SJCRH30 (cell line): ENCODE measurements around the gene KRT80. TPM values are rescaled to one million over a fixed set of nuclear protein-coding genes. Genes with fewer than 3 reads are reported as not detected.

Experiments
- DNase-seq, 2 experiments: peaks; one replicate each; pipeline ENCODE4 v3.0.0-alpha.2; 2015 to 2020
- H3K27ac ChIP-seq: fragments of 250-450 bp; sonication (Bioruptor Pico); 2 replicates; pipeline ENCODE4 v1.5.1; 2020; ENCODE audit warnings: mild to moderate bottlenecking, moderate library complexity
- H3K27me3 ChIP-seq: fragments of 250-450 bp; sonication (Bioruptor Pico); 2 replicates; pipeline ENCODE4 v1.5.1; 2020; ENCODE audit warnings: mild to moderate bottlenecking, moderate library complexity
- H3K36me3 ChIP-seq: fragments of 250-450 bp; sonication (Bioruptor Pico); 2 replicates; pipeline ENCODE4 v1.5.1; 2020; ENCODE audit warnings: mild to moderate bottlenecking, moderate library complexity
- H3K4me1 ChIP-seq: fragments of 250-450 bp; sonication (Bioruptor Pico); 2 replicates; pipeline ENCODE4 v1.5.1; 2020; ENCODE audit warnings: mild to moderate bottlenecking, moderate library complexity
- H3K4me3 ChIP-seq: fragments of 250-450 bp; sonication (Bioruptor Pico); 2 replicates; pipeline ENCODE4 v1.5.1; 2020; ENCODE audit warnings: mild to moderate bottlenecking, moderate library complexity
- H3K9me3 ChIP-seq: fragments of 250-450 bp; sonication (Bioruptor Pico); replicated peaks from 2 replicates; pipeline ENCODE4 v1.5.1; 2020; ENCODE audit warnings: mild to moderate bottlenecking, moderate library complexity
- total RNA-seq: library from RNA; depleted of rRNA; stranded (reverse); fragments of >200 nt; shearing (Covaris generic); gene quantifications from 2 replicates; pipeline ENCODE4 v1.2.3, GENCODE V29; 2014

KRT80 gene
- total RNA-seq, 1 experiment from 2014 or later, result 45.7 TPM

DNA sequence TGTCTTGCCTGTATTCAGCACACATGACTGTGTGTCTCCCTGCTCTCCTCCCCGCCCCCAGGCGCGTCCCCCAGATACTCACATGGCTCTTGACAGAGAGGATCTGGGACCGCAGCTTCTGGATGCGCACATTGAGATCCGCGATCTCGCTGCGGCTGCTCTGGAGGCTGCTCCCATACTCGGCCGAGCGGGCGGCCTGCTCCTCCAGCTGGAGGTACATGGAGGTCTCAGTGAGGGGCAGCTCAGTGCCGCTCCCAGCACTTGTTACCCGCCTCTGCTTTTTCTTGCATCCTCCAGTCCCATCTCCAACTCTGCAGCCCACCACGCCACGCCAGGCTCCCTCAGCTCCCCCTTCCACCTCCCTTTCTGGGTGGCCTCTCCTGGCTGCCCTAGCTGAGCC lies 18.9 kb downstream of the KRT80 start:
- Histone ChIP-seq H3K9me3 (no peaks in the 10 kb centered on the region), H3K36me3 (peaks cover 37% of the 10 kb centered on the region), H3K27me3 (no peaks in the 10 kb centered on the region), H3K4me3 (no peak overlapping the region), H3K27ac (no peak overlapping the region), H3K4me1 (peaks cover 35% of the 10 kb centered on the region)
- no peak for DNase-seq

GRCh38 chr12:52171950-52172512 lies 19.8 kb downstream of the KRT80 start:
- Histone ChIP-seq H3K9me3 (no peaks in the 10 kb centered on the region), H3K27me3 (no peaks in the 10 kb centered on the region), H3K4me1 (peaks cover 43% of the 10 kb centered on the region), H3K36me3 (peaks cover 32% of the 10 kb centered on the region), H3K27ac (no peak overlapping the region; the same call in 1 of the 2 replicates), H3K4me3 (no peak overlapping the region)
- DNase-seq, result peak; percentile 71 to 72

GRCh38 chr12:52170827-52171226 lies 21.0 kb downstream of the KRT80 start:
- Histone ChIP-seq H3K4me1 (peaks cover 43% of the 10 kb centered on the region), H3K9me3 (no peaks in the 10 kb centered on the region), H3K4me3 (no peak overlapping the region), H3K27ac (no peak overlapping the region), H3K36me3 (peaks cover 26% of the 10 kb centered on the region), H3K27me3 (no peaks in the 10 kb centered on the region)
- no peak for DNase-seq

GRCh38 chr12:52169886-52170285 lies 21.9 kb downstream of the KRT80 start:
- H3K4me1 ChIP-seq, result peaks cover 48% of the 10 kb centered on the region
- H3K27ac ChIP-seq, result no peak overlapping the region
- DNase-seq, result no peak
- H3K9me3 ChIP-seq, result no peaks in the 10 kb centered on the region
- H3K4me3 ChIP-seq, result no peak overlapping the region
- H3K27me3 ChIP-seq, result no peaks in the 10 kb centered on the region
- H3K36me3 ChIP-seq, result peaks cover 23% of the 10 kb centered on the region

DNA sequence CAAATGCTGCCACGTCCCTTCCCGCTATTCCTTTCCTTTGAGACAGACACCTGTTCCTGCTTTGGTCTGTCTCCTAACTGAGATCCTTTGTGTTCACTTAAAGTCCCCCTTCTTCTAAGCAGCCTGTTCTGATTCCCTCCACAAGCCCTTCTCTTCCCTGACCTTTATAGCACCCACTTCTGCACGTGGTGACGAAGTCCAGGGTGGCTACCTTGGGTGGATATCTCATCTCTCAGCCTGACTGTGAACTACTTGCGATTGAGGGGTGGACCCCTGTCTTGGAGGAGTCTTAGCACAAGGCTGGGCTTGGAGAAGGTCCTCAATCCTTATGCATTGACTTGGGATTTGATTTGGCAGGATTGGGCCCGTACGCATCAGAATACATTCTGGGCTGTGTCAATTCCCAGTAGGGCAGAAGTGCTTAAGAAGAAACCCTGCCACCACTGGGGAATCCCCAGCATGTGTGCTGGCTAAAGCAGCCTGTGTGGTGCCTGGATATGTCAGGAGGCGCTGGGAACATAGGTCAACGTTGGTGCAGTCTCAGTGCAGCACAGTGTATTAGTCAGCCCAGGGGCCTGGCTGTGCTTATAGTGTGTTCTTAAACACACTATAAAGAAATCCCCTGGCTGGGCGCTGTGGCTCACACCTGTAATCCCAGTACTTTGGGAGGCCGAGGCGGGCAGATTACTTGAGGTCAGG lies 23.6 kb downstream of the KRT80 start:
- H3K36me3 ChIP-seq, result peaks cover 20% of the 10 kb centered on the region
- no peak overlapping the region for H3K4me3 ChIP-seq
- peaks cover 61% of the 10 kb centered on the region for H3K4me1 ChIP-seq
- DNase-seq, result peak in 1 of 2 experiments; percentile 64
- H3K27me3 ChIP-seq, result no peaks in the 10 kb centered on the region
- no peaks in the 10 kb centered on the region for H3K9me3 ChIP-seq
- H3K27ac ChIP-seq, result peak overlapping the region; percentile 19; the same call in 1 of the 2 replicates

DNA sequence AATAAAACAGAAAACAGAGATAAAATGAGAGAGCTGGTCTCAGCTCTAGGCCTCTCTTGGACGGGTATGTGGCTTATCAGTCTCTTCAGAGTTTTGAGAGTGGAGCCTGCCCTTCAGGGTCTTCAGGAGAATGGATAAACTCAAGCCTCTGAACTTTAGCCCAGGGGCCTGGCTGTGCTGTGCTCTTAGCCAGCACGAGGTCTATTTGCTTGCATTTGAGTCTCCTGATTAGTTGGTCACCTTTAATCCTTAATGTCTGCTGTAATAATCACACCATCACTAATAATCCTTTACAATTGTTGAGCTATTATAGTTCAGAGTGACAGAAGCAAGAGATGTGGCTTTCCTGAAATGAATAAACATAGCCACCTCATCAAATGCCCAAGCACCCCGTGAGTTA lies 24.3 kb downstream of the KRT80 start:
- no peaks in the 10 kb centered on the region for H3K9me3 ChIP-seq
- H3K27ac ChIP-seq, result no peak overlapping the region; the same call in 1 of the 2 replicates
- peaks cover 66% of the 10 kb centered on the region for H3K4me1 ChIP-seq
- no peaks in the 10 kb centered on the region for H3K27me3 ChIP-seq
- peaks cover 14% of the 10 kb centered on the region for H3K36me3 ChIP-seq
- no peak overlapping the region for H3K4me3 ChIP-seq
- no peak for DNase-seq

DNA sequence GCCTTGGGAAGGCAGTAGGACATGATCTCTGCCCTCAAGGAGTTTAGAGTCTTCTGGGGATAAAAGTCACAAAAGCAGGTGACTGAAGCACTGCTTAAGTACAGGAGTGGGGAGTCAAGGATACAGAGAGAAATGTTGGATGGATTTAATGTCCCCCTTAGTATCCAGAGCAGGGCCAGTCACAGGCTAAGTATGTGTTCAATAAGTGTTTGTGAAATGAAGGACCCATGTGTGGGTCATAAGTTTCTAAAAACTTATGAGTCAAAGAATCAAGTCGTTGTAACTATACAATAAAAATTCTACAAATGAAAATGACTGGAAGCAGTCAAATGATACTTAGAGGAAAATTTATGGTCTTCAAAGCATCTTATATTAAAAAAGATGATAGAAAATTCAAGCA lies 25.1 kb downstream of the KRT80 start:
- Histone ChIP-seq H3K4me3 (no peak overlapping the region), H3K4me1 (peaks cover 64% of the 10 kb centered on the region), H3K36me3 (peaks cover 7% of the 10 kb centered on the region), H3K27ac (no peak overlapping the region; the same call in 1 of the 2 replicates), H3K9me3 (no peaks in the 10 kb centered on the region), H3K27me3 (no peaks in the 10 kb centered on the region)
- no peak for DNase-seq

DNA sequence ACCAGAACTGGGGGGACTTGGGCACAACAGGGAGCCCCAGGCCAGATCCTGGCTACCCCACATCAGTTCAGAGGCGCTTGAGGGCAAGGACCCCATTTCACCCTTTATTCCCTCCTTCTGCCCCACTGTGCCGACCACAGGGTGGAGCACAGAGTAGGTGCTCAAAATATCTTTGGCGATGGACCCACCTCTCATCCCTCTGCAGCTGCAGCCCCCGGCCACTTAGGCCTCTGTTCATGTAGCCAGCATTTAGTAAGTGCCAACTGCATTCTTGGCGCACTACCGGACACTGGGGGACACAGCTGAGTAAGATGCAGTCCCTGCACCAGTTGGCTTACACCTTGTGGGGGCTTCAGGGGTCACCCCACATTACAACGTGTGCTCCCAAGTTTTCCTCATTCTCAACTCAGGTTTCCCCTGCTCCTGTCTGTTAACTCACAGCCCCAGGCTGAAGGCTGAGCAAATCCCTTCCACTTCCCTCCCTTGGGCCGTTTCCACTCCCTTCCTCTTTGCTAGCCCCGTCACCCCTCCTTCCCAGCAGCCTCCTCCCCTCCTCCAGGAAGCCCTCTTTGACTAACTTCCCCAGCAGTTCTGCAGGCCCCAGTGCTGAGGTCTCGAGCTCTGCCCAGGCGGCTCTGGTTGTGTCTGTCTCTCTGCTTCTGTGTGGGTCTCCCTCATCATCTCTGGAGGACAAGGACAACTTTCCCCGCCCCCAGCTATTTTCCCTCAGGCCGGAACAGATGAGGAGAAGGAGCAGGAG lies 26.5 kb downstream of the KRT80 start:
- Histone ChIP-seq H3K36me3 (no peaks in the 10 kb centered on the region), H3K4me3 (no peak overlapping the region), H3K27me3 (no peaks in the 10 kb centered on the region), H3K9me3 (no peaks in the 10 kb centered on the region), H3K4me1 (peaks cover 68% of the 10 kb centered on the region), H3K27ac (peak overlapping the region; percentile 94)
- peak; percentile 78 to 79 for DNase-seq

DNA sequence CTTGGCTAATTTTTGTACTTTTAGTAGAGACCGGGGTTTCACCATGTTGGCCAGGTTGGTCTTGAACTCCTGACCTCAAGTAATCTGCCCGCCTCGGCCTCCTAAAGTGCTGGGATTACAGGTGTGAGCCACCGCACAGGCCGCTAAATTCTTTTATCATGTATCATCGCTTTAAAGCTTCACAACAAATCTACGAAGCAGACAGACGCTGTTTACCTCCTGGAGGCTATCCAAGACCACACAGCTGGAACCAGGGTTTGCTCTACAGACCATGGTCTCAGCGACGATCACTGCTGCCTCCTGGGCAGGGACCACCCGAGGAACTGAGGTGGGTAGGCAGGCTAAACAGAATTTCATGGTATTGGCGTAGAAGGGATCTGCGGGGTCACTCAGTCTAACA lies 27.2 kb downstream of the KRT80 start:
- Histone ChIP-seq H3K36me3 (no peaks in the 10 kb centered on the region), H3K4me3 (no peak overlapping the region), H3K27me3 (no peaks in the 10 kb centered on the region), H3K4me1 (peaks cover 68% of the 10 kb centered on the region), H3K27ac (peak overlapping the region; percentile 94), H3K9me3 (no peaks in the 10 kb centered on the region)
- DNase-seq, result peak; percentile 97 to 98

GRCh38 chr12:52162981-52163380 lies 28.8 kb downstream of the KRT80 start:
- DNase-seq, result peak in 1 of 2 experiments; percentile 42
- peak overlapping the region; percentile 11; the same call in 1 of the 2 replicates for H3K27ac ChIP-seq
- peaks cover 53% of the 10 kb centered on the region for H3K4me1 ChIP-seq
- no peaks in the 10 kb centered on the region for H3K27me3 ChIP-seq
- no peaks in the 10 kb centered on the region for H3K36me3 ChIP-seq
- H3K4me3 ChIP-seq, result no peak overlapping the region
- H3K9me3 ChIP-seq, result no peaks in the 10 kb centered on the region

DNA sequence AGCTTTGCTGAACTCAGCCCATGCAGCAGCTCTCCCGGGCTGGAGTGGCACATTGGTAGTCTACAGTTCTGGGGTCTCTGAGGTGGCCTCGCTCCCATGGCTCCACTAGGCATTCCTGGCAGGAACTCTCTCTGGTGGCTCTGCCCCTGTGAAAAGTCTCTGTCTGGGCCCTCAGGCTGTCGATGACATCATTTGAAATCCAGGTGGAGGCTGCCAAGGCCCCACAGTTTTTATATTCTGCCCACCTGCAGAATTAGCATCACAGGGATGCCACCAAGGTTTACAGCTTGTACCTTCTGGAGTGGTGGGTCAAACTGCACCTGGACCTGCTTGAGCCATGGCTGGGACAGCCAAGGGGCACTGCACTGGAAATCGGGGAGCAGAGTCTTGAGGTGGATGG lies 31.6 kb downstream of the KRT80 start:
- Histone ChIP-seq H3K36me3 (no peaks in the 10 kb centered on the region), H3K27me3 (no peaks in the 10 kb centered on the region), H3K4me1 (peaks cover 29% of the 10 kb centered on the region), H3K4me3 (no peak overlapping the region), H3K27ac (no peak overlapping the region), H3K9me3 (no peaks in the 10 kb centered on the region)
- no peak for DNase-seq

DNA sequence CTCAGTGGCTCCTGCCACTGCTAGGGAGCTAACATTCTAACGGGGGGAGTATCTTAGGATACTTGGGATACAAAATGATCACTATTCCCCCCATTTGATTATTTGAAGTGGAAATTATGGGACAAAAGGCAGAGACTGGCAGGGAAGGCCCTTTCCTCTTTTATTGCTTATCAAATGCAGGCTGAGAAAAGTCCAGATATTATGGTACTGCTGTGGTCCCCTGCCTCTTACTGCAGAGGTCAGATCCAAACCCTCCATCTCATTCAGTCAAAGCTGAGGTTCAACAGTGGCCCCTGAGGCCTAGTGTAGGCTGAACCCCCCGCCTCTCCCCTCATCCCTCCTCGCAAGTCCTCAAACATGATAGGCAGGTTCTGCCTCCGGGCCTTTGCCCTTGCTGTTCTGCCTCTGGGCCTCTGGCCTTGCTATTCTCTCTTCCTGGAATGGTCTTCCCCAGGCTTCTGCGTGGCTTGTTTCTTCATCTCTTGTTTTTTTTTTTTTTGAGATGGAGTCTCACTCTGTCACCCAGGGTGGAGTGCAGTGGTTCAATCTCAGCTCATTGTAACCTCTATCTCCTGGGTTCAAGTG lies 34.2 kb downstream of the KRT80 start:
- Histone ChIP-seq H3K27ac (no peak overlapping the region), H3K9me3 (no peaks in the 10 kb centered on the region), H3K4me1 (peaks cover 8% of the 10 kb centered on the region), H3K27me3 (no peaks in the 10 kb centered on the region), H3K36me3 (no peaks in the 10 kb centered on the region), H3K4me3 (no peak overlapping the region)
- no peak for DNase-seq

DNA sequence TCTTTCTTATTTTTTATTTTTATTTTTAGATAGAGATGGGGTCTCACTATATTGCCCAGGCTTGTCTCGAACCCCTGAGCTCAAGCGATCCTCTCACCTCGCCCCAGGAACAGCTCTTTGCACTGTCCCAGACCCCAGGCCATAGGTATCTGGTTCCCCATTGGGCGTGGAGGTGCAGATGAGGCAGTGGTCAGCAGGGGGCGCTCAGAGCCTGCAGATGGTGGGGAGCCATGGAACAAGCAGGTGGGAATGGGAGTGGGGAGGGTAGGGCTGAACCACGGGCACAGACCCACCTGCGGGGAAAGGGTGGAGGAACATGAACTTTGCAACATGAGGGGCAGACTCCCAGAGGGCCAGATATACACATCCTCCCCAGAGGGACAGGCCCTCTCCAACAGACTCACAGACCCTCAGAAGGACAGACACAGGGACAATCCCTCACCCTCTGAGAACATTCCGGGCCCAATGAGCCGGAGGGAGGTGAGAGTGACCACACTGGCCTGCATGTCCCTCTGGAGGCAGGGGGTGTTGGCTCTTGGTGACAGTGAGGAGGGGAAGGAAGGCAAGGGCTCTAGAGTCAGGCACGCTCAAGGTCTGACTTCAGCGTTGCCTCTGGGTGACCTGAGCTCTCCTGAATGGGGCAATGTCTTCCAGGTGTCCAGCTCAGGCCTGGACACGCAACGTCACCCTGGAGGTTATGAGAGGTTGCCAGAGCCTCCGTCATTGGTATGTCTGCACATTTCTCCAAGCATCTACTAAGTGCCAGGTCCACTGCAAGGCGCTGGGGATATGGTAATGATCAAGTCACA lies 34.9 kb downstream of the KRT80 start:
- H3K4me3 ChIP-seq, result no peak overlapping the region
- H3K27me3 ChIP-seq, result no peaks in the 10 kb centered on the region
- no peak overlapping the region for H3K27ac ChIP-seq
- no peaks in the 10 kb centered on the region for H3K9me3 ChIP-seq
- H3K4me1 ChIP-seq, result peaks cover 4% of the 10 kb centered on the region; the same call in 1 of the 2 replicates
- no peaks in the 10 kb centered on the region for H3K36me3 ChIP-seq
- DNase-seq, result peak; percentile 78 to 89

DNA sequence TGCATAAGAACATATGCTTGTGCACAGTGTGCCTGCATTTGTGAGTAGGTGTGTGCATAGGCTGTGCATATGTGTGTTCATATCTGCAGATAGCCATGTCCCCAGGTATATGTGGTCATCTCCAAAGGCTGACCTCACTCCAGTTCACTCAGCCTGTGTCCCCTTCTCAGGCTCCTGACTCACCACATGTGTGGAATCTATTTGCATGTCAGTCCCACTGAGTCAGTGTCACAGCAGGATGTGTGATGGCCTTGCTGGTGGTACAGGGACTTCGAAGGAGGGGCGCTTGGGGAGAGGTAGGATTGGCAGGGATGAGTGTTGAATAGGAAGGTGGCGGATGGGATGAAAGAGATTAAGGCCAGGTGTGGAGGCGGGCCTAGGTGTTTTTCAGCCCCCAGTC lies 35.5 kb downstream of the KRT80 start:
- no peak for DNase-seq
- Histone ChIP-seq H3K4me1 (peaks cover 2% of the 10 kb centered on the region; the same call in 1 of the 2 replicates), H3K27me3 (no peaks in the 10 kb centered on the region), H3K9me3 (no peaks in the 10 kb centered on the region), H3K27ac (no peak overlapping the region), H3K4me3 (no peak overlapping the region), H3K36me3 (no peaks in the 10 kb centered on the region)
